SW480 (cell line): Measurements from ENCODE around the gene FAIM2.
"Not testable (repeated sequence)": the region's sequence is repeated elsewhere in the genome, so short reads cannot be mapped to it uniquely, and the experiment has no call there.

Experiments
- DNase-seq: peaks from one replicate; pipeline ENCODE4 v3.0.0-alpha.2; 2016; ENCODE audit warnings: low spot score

FAIM2 gene

GRCh38 chr12:49877066-49877465 is 26.6 kb downstream of the FAIM2 start:
- no peak for DNase-seq

- no peak for DNase-seq
Observed at GRCh38 chr12:49876070-49876469, 27.6 kb downstream of the FAIM2 start.

- DNase-seq = no peak
Observed at GRCh38 chr12:49875115-49875720, 28.5 kb downstream of the FAIM2 start.

GRCh38 chr12:49874142-49874897 is 29.4 kb downstream of the FAIM2 start:
- DNase-seq = no peak

- no peak for DNase-seq
Observed at GRCh38 chr12:49873361-49873934, 30.3 kb downstream of the FAIM2 start.

- no peak for DNase-seq
Observed at GRCh38 chr12:49872781-49873181, 30.9 kb downstream of the FAIM2 start.

GRCh38 chr12:49872381-49872780 is 31.3 kb downstream of the FAIM2 start:
- no peak for DNase-seq

GRCh38 chr12:49871811-49872251 is 31.9 kb downstream of the FAIM2 start:
- DNase-seq = not testable (repeated sequence)

- DNase-seq = no peak
Observed at GRCh38 chr12:49871263-49871561, 32.5 kb downstream of the FAIM2 start.

GRCh38 chr12:49870501-49871262 is 33.0 kb downstream of the FAIM2 start:
- no peak for DNase-seq

- DNase-seq = no peak
Observed at GRCh38 chr12:49869816-49870500, 33.7 kb downstream of the FAIM2 start.

- DNase-seq = peak; percentile 42
Observed at GRCh38 chr12:49868952-49869815, 34.5 kb downstream of the FAIM2 start.

GRCh38 chr12:49868449-49868848 is 35.3 kb downstream of the FAIM2 start:
- DNase-seq = no peak

- DNase-seq = peak; percentile 81
Observed at GRCh38 chr12:49867570-49868341, 35.9 kb downstream of the FAIM2 start.

GRCh38 chr12:49866859-49867569 is 36.7 kb downstream of the FAIM2 start:
- DNase-seq = peak; percentile 68

GRCh38 chr12:49865782-49866135 is 37.9 kb downstream of the FAIM2 start:
- DNase-seq = no peak

GRCh38 chr12:49865109-49865781 is 38.5 kb downstream of the FAIM2 start:
- DNase-seq = no peak

- DNase-seq = no peak
Observed at GRCh38 chr12:49864798-49865090, 39.0 kb downstream of the FAIM2 start.
